Renal cortex interstitium (tissue), 11 donors: ENCODE results near the gene NMUR1. TPM values are rescaled to one million over a fixed set of nuclear protein-coding genes. Genes with fewer than 3 reads are reported as not detected.

ENCODE experiments used
- DNase-seq, 11 donors: peaks; one replicate each; pipeline ENCODE4 v3.0.0-alpha.2; 2013; ENCODE audit warnings: low read depth in 9 of 11, low spot score in 4 of 11; ENCODE audit errors: extremely low read depth in 1 of 11
- polyA plus RNA-seq, 3 donors: library from polyadenylated mRNA; unstranded; fragments of 120-200 nt; gene quantifications; one replicate each; pipeline ENCODE4 v1.2.1, GENCODE V29; 2013; ENCODE audit not compliant: insufficient read length in 3 of 3

Gene NMUR1
- polyA plus RNA-seq, 3 donors, result 0.42 to 1.0 (median 0.62) TPM

GRCh38 chr2:231531466-231531865 is 1.2 kb upstream of the NMUR1 start:
- no peak for DNase-seq

- DNase-seq, result no peak
Measured at GRCh38 chr2:231528636-231529030, 1.6 kb downstream of the NMUR1 start.

GRCh38 chr2:231527955-231528635 is 2.1 kb downstream of the NMUR1 start:
- DNase-seq, result no peak

GRCh38 chr2:231527091-231527395 is 3.2 kb downstream of the NMUR1 start:
- no peak for DNase-seq

- no peak for DNase-seq
Measured at GRCh38 chr2:231526341-231527090, 3.7 kb downstream of the NMUR1 start.

GRCh38 chr2:231525248-231526163 is 4.7 kb downstream of the NMUR1 start:
- DNase-seq, result no peak

- no peak for DNase-seq
Measured at GRCh38 chr2:231524477-231525247, 5.6 kb downstream of the NMUR1 start.

GRCh38 chr2:231523451-231524285 is 6.6 kb downstream of the NMUR1 start:
- DNase-seq, result no peak

- no peak for DNase-seq
Measured at GRCh38 chr2:231522418-231523180, 7.6 kb downstream of the NMUR1 start.

GRCh38 chr2:231521443-231521842 is 8.8 kb downstream of the NMUR1 start:
- no peak for DNase-seq

- DNase-seq, result no peak
Measured at GRCh38 chr2:231519975-231520555, 10.2 kb downstream of the NMUR1 start.

GRCh38 chr2:231518771-231519170 is 11.5 kb downstream of the NMUR1 start:
- no peak for DNase-seq

- no peak for DNase-seq
Measured at GRCh38 chr2:231515603-231516002, 14.6 kb downstream of the NMUR1 start.

- peak in 1 of 11 donors; percentile 15 for DNase-seq
Measured at GRCh38 chr2:231514951-231515297, 15.3 kb downstream of the NMUR1 start.

GRCh38 chr2:231514225-231514950 is 15.9 kb downstream of the NMUR1 start:
- DNase-seq, result peak; percentile 88 to 98 (median 95)

GRCh38 chr2:231513746-231514224 is 16.5 kb downstream of the NMUR1 start:
- no peak for DNase-seq

- no peak for DNase-seq
Measured at GRCh38 chr2:231512222-231512621, 18.0 kb downstream of the NMUR1 start.
